HG03521 (cell line): Measurements from ENCODE around the gene KLC4.

Experiments
- ATAC-seq: cut with Tn5 transposase; IDR thresholded peaks from one replicate; pipeline ENCODE4 v1.9.1; 2021; ENCODE audit warnings: mild to moderate bottlenecking, moderate library complexity; ENCODE audit not compliant: unreplicated experiment

Gene KLC4

GRCh38 chr6:43120944-43121913 lies 61.8 kb downstream of the KLC4 start:
- no peak for ATAC-seq

- ATAC-seq: no peak
These were observed 62.7 kb downstream of the KLC4 start for GRCh38 chr6:43122146-43122545.

- no peak for ATAC-seq
These were observed 64.3 kb downstream of the KLC4 start for GRCh38 chr6:43123461-43124314.

DNA sequence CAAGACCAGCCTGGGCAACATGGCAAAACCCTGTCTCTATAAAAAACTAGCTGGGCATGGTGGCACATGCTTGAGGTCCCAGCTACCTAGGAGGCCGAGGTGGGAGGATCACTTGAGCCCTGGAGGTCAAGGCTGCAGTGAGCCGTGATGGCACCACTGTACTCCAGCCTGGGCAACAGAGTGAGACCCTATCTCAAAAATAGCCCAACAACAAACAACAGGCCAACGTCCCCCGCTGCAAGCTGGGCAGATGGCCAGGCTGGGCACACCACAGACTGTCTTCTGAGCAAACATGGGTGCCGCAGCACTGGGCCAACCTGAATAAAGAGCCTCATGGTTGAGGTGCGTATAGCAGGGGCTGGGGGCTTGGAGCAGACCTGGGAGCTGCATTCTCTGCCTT lies 65.0 kb downstream of the KLC4 start:
- ATAC-seq: no peak
